GM18951 (cell line): Measurements from ENCODE around the gene ARRDC4.

Source experiments
- POLR2A ChIP-seq: IDR thresholded peaks from 4 replicates; pipeline ENCODE4 v1.6.1; 2011; ENCODE audit warnings: mild to moderate bottlenecking; ENCODE audit not compliant: insufficient read length, insufficient read depth; ENCODE audit errors: extremely low read depth
- in situ Hi-C: fragments of 300-500 bp; cut with MboI; formaldehyde crosslinking; loops from one replicate; pipeline ENCODE4 v1.12.0; 2022; ENCODE audit warnings: low sequenced_read_pairs, mixed read lengths, inconsistent platforms; ENCODE audit not compliant: unreplicated experiment

The ARRDC4 gene

GRCh38 chr15:97995881-97996603, 35.5 kb downstream of the ARRDC4 start:
- in situ Hi-C loops, result no loop called here
- no peak for TF ChIP-seq POLR2A

- no peak for TF ChIP-seq POLR2A
- in situ Hi-C loops, result no loop called here
Observed at GRCh38 chr15:97998307-97999071, 38.0 kb downstream of the ARRDC4 start.

- in situ Hi-C loops, result no loop called here
- TF ChIP-seq POLR2A, result no peak
Observed at GRCh38 chr15:98000249-98001203, 40.0 kb downstream of the ARRDC4 start.

- TF ChIP-seq POLR2A, result no peak
- in situ Hi-C loops, result no loop called here
Observed at GRCh38 chr15:98001663-98002194, 41.2 kb downstream of the ARRDC4 start.

- in situ Hi-C loops, result no loop called here
- no peak for TF ChIP-seq POLR2A
Observed at GRCh38 chr15:98002419-98002818, 41.9 kb downstream of the ARRDC4 start.

GRCh38 chr15:98002866-98003265, 42.4 kb downstream of the ARRDC4 start:
- in situ Hi-C loops, result no loop called here
- no peak for TF ChIP-seq POLR2A

- TF ChIP-seq POLR2A, result no peak
- in situ Hi-C loops, result no loop called here
Observed at GRCh38 chr15:98003518-98003917, 43.0 kb downstream of the ARRDC4 start.

- in situ Hi-C loops, result no loop called here
- TF ChIP-seq POLR2A, result no peak
Observed at GRCh38 chr15:98003996-98004395, 43.5 kb downstream of the ARRDC4 start.

- in situ Hi-C loops, result no loop called here
- no peak for TF ChIP-seq POLR2A
Observed at GRCh38 chr15:98005659-98006058, 45.2 kb downstream of the ARRDC4 start.

GRCh38 chr15:98009169-98009568, 48.7 kb downstream of the ARRDC4 start:
- in situ Hi-C loops, result no loop called here
- no peak for TF ChIP-seq POLR2A

- TF ChIP-seq POLR2A, result no peak
- in situ Hi-C loops, result no loop called here
Observed at GRCh38 chr15:98009971-98010370, 49.5 kb downstream of the ARRDC4 start.

GRCh38 chr15:98012354-98012753, 51.9 kb downstream of the ARRDC4 start:
- in situ Hi-C loops, result no loop called here
- TF ChIP-seq POLR2A, result no peak

- no peak for TF ChIP-seq POLR2A
- in situ Hi-C loops, result no loop called here
Observed at GRCh38 chr15:98013631-98014030, 53.1 kb downstream of the ARRDC4 start.
